Mucosa of descending colon (tissue), 3 donors: Measurements from ENCODE around the gene ZNF618. TPM values are rescaled to one million over a fixed set of nuclear protein-coding genes. Genes with fewer than 3 reads are reported as not detected.
A peak's percentile ranks its signal among the peaks of the same experiment; 100 is the strongest.

Experiments used
- ATAC-seq: fragments of 200-7000 bp; cut with Tn5 transposase; one replicate; pipeline ENCODE4 v1.9.1; 2020; ENCODE audit warnings: mild to moderate bottlenecking, moderate library complexity
- DNase-seq, 3 donors: peaks; one replicate each; pipeline ENCODE4 v3.0.0-alpha.2; 2020
- H3K36me3 ChIP-seq: fragments of 200-600 bp; one replicate; pipeline ENCODE4 v1.8.0; 2021; ENCODE audit warnings: low read depth, mild to moderate bottlenecking
- H3K4me1 ChIP-seq: fragments of 200-600 bp; one replicate; pipeline ENCODE4 v1.8.0; 2021; ENCODE audit warnings: low read depth, mild to moderate bottlenecking
- H3K4me3 ChIP-seq: fragments of 200-600 bp; one replicate; pipeline ENCODE4 v1.8.0; 2021; ENCODE audit warnings: mild to moderate bottlenecking
- H3K9me3 ChIP-seq: fragments of 200-600 bp; one replicate; pipeline ENCODE4 v1.8.0; 2021; ENCODE audit warnings: mild to moderate bottlenecking
- CTCF ChIP-seq: fragments of 200-600 bp; IDR thresholded peaks from one replicate; pipeline ENCODE4 v1.8.0; 2022; ENCODE audit warnings: antibody characterized with exemption, mild to moderate bottlenecking
- intact Hi-C, 2 donors: fragments of 100-400 bp; cut with DNase I in 1 of 2; cut with micrococcal nuclease in 1 of 2; formaldehyde crosslinking; loops; one replicate each; pipeline versions ENCODE4 v1.11.0 to v1.11.1; 2022; cut with DNase I, micrococcal nuclease
- total RNA-seq, 3 donors: library from RNA; stranded (reverse); fragmentation: NEBNext Ultra II Directional in 2 of 3; extraction: Animal tissue kit (Norgen Biotek cat#: 25700) in 2 of 3; gene quantifications; one replicate each; pipeline versions ENCODE4 v1.2.1 to v1.2.4, GENCODE V29; 2021 to 2023
- donor health status: DM: no; HTN: no; CAD: no; lungs with moderate emphysema.
- donor health status: DM: no; HTN: no; CAD: no.
- donor health status: DM: no; HTN: yes; CAD: no.

ZNF618 gene
- total RNA-seq, 3 donors from 2014 or later: 2.7 to 6.2 (median 3.7) TPM

DNA sequence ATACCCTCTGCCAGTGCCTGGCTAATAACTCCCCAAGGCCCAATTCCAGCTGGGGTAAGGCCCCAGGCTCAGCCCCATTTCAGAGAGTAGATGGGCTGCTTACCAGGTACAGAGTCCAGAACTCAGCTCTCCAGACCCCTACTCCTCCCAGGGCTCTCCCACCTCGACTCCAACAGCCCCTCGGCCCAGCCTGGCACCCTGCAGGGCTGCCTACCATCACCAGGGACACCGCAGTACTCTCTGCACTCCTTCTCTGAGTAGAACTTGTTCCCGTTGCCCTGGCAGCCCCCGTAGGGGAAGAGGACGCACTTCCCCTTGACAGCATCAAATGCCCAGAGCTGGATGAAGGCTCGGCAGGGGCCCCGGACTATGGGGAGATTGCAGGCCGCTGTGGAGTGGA lies 184.6 kb downstream of the ZNF618 start:
- no peaks in the 10 kb centered on the region for H3K36me3 ChIP-seq
- H3K4me3 ChIP-seq: no peak overlapping the region
- DNase-seq (no peak), ATAC-seq (no peak)
- intact Hi-C loops: no loop called here
- H3K4me1 ChIP-seq: no peaks in the 10 kb centered on the region
- H3K9me3 ChIP-seq: no peaks in the 10 kb centered on the region
- no peak for TF ChIP-seq CTCF

DNA sequence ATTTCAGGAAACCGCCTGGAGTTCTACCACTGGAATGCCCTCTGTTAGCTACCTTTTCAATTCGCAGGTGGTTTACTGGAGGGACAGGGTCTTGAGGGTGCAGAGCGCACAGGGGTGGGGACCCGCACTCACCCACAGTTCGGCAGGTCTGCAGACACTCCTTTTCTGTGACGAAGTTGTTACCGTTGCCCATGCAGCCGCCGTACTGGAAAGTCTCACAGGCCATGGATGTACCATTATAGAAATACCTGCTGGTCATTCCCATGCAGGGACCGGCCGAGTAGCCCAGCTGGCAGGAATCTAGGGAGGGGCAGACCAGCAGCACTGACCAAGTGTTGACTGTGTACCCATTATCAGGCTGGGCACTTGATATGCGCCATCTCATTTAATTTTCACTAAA lies 185.2 kb downstream of the ZNF618 start:
- no peak for DNase-seq

DNA sequence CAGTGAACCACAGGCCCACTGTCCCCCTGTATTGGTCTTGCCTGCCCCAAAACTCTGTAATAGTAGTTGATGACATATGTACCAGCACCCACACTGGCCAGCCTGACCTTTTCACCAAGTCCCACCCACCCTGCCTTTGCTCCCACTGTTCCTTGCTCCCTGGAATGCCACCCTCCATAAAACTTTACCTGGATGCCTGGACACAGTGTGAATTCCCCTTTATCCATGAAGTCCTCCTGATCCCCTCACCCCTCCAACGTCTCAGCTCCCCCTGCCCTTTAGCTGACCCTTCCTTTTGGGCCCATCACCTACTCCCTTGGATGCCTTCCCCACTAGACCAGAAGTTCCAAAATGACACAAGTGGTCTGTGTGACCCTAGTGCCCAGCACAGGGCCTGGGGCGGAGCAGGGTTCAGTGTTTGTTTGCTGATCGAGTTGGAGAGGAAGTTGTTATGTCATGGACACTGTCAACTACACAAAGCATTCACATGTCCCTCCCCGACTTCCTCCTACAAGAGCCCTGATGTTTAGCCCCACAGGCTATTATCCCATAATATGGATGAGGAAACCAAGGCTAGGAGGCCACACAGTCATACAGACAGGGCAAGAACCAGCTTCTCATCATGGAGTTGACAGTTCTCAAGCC lies 185.8 kb downstream of the ZNF618 start:
- H3K9me3 ChIP-seq: no peaks in the 10 kb centered on the region
- no peaks in the 10 kb centered on the region for H3K36me3 ChIP-seq
- ATAC-seq: peak; percentile 79
- no peak for TF ChIP-seq CTCF
- no peaks in the 10 kb centered on the region for H3K4me1 ChIP-seq
- intact Hi-C loops: no loop called here
- H3K4me3 ChIP-seq: no peak overlapping the region
- DNase-seq: no peak

More for the DNA sequence above, 185.2 kb downstream of the ZNF618 start:
- Histone ChIP-seq H3K9me3 (no peaks in the 10 kb centered on the region), H3K4me1 (no peaks in the 10 kb centered on the region), H3K36me3 (no peaks in the 10 kb centered on the region), H3K4me3 (no peak overlapping the region)
- ATAC-seq: no peak
- intact Hi-C loops: no loop called here
- no peak for TF ChIP-seq CTCF

DNA sequence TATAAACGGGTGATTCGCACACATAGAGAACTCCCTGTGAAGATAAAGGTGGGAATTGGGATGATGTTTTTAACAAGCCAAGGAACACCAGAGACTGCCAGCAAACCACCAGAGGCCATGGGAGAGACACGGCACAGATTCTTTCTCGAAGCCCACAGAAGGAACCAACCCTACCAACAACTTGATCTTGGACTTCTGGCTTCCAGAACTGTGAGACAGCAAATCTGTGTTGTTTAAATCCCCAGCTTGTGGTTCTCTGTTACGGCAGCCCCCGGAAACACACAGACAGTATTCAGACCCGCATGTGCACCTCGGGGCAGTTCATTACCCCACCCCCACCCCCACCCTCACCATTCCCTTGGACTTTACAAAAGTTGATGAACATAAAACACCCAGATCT lies 189.2 kb downstream of the ZNF618 start:
- H3K4me3 ChIP-seq: no peak overlapping the region
- no peaks in the 10 kb centered on the region for H3K4me1 ChIP-seq
- H3K9me3 ChIP-seq: no peaks in the 10 kb centered on the region
- no peak for DNase-seq
- TF ChIP-seq CTCF: no peak
- no peak for ATAC-seq
- H3K36me3 ChIP-seq: no peaks in the 10 kb centered on the region
- intact Hi-C loops: no loop called here

DNA sequence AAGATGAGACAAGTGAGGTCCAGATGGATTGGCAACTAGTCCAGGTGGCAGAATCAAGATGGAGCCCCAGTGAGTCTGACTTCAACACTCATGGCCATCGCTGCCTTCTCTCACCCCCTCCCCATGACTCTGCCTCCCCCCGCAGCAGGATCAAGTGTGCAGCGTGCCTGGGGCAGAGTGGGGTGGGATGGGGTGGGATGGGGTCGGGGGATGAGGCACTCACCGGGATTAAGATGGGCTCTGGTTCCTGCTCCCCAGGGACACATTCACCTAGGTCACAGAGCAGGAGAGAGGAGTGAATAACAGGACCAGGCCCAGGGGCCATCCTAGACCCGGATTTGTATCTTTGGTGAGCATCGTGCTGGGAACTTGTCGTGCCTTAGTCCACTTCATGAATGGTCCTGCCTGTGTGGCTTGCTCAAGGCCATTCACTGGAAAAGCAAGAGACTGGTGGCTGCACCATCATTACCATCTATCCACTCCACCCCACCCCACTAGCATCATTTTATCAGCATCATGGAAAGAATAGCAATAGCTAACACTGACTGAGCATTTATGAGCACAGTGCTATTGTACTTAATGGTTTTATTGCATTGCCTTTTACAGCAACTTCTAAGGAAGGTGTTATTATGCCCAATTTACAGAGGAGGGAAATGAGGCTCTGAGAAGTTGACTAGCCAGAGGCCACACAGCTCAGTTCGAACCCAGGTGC lies 193.5 kb downstream of the ZNF618 start:
- no peaks in the 10 kb centered on the region for H3K9me3 ChIP-seq
- TF ChIP-seq CTCF: no peak
- peak in 1 of 3 donors; percentile 51 for DNase-seq
- H3K4me1 ChIP-seq: no peaks in the 10 kb centered on the region
- ATAC-seq: peak; percentile 89
- no peaks in the 10 kb centered on the region for H3K36me3 ChIP-seq
- intact Hi-C loops: no loop called here
- no peak overlapping the region for H3K4me3 ChIP-seq
